Embryonic facial prominence (tissue), 1 donor: ENCODE measurements around the gene CCL5.
A peak's percentile ranks its signal among the peaks of the same experiment; 100 is the strongest.
"Not testable (repeated sequence)": the region's sequence is repeated elsewhere in the genome, so short reads cannot be mapped to it uniquely, and the experiment has no call there.

ENCODE experiments used
- DNase-seq: peaks from one replicate; pipeline ENCODE4 v3.0.0-alpha.2; 2016; ENCODE audit errors: extremely low spot score

CCL5 gene

DNA sequence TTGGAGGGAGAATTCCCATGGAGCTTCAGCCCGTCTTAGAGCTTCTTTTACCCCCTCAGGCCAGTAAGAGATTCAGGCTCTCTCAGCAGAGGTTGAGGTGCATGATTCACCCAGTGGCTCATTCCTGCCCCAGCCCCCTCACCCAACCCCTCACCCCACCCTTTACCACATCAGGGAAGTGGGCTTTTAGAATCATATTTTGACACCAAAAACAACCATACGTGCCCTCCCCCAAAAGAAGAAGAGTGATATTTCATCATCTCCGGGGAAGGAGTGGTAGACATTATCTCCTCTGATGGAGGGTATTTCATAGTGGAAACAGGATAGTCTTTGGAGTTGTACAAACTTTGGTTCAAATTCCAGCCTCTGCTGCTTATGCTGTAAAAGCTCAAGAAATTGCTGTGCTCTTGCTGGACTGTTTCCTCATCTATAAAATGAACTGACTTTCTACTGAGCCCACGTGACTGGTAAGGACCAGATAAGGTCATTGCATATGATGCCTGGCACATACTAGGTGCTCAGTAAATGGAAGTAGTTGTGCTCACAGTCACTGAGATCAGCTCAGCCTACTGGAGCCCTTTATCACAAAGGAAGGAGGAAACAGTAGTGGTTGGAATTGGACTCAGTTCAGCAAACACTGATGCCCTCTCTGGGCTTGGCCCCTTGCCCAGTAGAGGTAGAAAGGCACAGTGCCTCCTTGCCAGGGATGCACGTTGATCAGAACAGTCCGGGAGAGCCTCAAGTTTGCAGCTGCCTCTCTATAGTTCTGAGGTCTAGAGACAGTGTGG lies 18.3 kb upstream of the CCL5 start:
- DNase-seq = no peak

DNA sequence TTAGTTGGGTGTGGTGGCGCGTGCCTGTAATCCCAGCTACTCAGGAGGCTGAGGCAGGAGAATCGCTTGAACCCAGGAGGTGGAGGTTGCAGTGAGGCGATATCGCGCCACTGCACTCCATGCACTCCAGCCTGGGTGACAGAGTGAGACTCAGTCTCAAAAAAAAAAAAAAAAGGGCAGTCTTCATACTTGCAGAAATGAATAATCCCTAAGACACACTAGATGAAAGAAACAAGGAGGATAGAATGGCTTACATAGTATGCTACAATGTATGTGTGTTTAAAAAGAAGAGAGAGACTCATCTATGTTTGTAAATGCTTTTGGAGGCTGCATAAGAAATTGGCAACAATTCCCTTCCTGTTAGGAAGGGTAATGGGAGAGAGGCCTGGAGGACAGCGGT lies 17.6 kb upstream of the CCL5 start:
- not testable (repeated sequence) for DNase-seq

DNA sequence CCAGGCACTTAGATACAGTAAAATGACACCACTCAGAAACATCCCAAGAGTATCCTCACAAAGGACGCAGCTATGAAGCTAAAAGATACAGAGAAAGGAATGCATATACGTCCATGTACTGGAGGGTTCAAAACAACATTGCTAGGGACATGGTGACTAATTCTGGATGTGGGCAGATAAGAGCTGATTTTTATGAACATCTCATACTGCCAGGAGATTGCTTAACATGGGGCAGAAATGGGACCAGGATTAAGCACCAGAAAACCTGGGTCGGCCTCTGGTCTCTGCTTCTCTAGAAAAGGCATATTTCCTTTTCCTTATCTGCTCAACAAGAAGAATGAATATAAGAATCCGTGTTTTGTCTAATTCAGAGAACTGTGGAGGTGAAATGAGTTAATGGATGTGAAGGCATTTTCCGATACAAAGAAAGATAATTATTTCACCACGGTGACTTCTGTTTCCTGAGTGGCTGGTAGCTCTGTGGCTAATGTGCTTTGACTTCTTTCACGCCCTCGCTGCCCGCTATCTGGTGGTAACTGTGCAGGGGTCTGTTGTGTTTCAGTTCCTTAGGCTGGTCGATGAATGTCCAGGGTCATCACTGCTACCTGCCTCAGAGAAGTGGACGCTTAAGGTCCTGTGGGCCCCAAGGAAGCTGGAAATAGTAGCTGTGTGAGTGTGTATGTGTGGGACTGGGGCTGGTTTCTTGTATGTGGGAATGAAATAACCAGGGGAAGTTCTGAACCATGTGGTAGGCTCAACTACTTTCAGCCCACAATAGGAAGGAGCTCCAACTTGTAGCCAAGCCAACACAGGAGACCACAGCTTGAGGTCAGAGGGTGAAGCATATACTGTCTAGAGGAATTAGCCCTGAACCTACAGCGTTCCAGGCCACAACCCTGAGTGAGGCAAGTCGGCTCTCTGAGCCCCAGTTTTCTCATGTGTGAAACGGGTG lies 15.8 kb upstream of the CCL5 start:
- DNase-seq = no peak

DNA sequence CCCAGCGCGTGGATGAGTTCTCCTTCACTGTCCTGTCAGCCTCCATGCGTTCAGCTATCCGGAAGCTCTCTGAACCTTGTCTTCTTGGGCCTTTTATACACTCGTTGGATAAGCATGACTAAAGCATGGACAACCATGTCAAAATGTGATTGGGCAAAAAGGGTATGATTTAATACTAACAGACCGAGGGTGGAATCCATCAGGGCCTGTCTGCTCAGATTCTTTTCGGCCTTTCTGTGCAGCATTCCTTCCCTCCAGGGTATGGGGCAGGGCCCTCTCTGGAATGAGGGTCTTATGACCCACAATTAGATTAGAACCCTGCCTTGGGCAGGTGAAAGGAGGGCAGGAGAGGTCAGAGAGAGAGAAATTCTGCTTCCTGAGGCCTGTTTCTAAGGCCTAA lies 14.0 kb upstream of the CCL5 start:
- DNase-seq = no peak

DNA sequence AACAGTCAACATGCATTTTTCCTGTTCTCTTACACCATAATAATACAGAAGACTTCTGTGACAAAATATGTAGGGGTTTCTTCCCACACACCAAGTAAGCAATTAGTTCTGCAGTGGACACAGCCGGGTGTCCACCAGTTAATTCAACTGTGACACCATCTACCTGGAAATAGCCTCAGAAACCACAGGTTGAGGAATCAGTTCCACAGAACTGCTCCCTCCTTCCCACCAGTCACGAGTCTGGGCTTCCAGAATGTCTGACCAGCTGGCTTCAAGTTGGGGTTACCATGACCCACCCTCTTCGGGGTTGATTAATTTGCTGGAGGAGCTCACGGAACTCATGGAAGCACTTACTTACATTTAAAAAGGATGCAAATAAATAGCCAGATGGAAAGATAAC lies 13.6 kb upstream of the CCL5 start:
- no peak for DNase-seq

DNA sequence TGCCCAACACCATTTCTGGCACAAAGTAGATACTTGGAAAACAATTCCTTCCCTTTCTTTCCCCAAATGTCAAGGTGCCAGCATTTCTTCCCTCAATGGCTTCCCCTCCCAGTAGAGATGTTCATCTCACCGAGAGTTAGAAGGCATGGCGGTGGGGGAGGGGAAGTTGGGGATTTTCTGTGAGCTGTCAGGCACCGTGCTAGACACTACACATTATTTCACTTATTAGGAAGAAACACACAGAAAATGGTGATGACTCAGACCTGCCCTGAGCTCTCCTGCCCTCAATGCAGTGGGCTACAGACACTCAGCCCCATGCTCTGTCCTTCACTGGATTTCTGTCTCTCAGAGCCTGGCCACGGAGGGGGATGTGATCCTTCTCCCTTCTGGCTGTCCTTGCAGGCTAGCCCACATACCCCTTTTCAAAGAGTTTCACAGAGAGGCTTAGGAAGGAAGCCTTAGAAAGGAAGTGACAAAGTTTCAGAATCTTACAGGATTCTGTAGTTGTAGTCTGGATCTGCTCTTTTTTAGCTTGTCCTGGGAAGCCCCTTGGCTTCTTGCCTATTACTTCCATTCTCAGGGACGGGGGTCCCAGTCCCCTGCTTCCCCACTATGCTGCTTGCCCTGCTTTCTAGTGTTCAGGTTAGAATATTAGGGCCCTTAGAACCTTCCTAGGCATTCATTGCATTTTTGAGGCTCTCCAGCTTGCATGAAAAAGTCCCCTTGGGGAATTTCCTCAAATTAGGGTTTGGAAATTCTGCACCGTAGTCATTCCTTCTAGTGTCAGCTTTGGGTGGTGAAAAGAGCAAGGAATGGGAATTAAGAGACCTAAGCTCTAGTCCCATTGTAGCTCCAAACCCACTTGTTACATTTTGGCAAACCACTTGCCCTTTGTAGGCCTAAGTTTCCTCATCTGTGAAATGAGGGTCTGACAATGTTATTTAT lies 12.2 kb upstream of the CCL5 start:
- DNase-seq = no peak

DNA sequence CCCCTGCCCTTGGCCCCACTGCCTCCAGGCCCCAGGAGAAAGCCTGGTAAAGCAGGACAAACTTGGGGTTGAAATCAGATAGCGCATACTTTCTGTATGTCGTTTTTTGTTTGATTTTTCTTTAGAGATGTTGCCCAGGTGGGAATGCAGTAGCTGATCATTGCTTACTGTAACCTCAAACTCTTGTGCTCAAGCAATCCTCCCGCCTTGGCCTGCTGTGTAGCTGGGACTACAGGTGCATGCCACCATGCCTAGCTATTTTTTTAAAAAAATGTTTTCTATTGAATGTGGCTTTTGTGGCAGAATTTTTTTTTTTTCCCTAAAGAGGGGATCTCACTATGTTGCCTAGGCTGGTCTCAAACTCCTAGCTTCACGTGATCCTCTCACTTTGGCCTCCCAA lies 11.1 kb upstream of the CCL5 start:
- DNase-seq = no peak

DNA sequence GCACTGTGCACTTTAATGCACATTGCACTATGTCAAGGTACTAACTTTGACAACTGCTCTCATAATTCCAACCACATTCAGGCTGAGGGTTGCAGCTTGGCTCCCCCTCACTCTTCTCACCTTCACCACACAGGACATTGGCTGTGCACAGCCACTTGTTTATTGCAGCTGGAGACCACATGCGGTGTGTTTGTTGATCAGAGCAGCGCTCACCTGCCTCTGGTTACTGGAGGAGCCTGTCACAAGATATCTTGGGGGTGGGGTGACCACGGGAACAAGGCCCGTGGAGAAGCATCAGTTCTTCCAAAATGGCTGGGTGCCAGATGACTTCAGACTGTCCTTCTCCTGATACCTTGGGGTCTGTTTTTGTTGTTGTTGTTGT lies 10.6 kb upstream of the CCL5 start:
- no peak for DNase-seq

DNA sequence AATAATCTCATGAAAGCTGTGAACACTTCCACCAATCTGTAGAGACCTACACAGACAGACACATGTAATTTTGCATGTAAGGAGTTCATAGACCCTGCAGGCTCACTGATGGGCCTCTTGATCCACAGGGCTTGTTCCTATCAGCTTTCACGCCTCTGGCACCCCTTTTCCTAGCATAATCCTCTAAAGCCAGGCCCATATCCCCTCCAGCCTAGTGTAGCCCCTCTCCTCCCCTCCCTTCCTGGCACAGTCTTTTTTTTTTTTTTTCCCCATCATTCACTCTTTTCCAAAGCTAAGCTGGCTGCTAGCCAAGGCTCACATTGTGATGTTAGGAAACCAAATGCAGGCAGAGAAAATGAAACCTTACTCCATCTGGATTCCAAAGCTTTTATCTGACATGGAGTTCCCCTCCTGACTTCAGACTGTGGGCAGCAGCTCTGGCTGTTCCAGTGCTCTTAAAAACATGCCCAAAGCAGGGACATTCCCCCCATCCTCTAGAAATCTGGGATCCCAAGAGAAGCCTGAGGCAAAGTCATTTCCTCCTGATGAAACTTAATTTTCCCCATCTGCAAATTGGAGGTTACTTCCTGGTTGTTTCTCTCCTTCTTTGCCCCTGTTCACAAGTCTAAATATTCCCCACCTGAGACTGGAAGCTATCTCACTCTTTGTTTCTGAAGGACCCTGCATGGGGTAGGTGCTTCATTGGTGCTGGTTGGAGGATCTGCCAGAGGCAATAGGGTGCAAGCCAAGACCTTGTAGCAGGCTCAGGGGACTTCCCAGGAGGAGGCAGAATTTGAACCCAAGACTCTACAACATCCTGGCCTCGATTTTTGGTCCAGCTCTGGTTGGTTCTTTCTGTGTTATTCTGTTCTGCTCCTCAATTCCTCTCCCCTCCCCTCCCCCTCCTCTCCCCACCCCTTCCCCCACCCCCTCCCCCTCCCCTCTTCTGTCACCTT lies 9.9 kb upstream of the CCL5 start:
- peak; percentile 53 for DNase-seq

DNA sequence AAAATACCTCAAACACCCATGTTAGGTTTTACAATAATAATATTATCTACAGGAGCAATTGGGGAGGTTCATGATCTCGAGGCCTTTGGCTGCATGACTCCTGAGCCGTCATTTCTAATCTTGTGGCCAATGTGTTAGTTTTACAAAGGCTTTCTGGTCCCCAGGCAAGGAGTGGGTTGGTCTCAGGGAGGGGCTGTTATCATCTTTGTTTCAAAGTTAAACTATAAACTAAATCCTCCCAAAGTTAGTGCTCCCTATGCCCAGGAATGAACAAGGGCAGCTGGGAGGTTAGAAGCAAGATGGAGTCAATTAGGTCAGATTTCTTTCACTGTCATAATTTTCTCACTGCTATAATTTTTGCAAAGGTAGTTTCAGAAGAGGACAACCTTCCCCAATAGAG lies 9.1 kb upstream of the CCL5 start:
- no peak for DNase-seq

DNA sequence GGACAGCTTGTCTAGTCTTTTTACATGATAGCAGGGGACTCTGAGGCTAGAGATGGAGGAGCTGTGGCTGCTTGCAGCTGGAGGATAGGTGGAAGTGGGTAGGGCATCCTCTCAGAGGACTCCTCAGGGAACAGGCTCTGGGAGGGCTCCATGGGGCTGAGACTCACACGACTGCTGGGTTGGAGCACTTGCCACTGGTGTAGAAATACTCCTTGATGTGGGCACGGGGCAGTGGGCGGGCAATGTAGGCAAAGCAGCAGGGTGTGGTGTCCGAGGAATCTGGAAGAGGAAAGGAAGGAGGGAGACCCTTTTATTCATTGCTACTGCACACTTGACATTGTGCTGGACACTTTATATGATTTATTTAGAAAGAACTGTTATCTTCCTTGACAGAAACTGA lies 1.8 kb downstream of the CCL5 start:
- DNase-seq = no peak

DNA sequence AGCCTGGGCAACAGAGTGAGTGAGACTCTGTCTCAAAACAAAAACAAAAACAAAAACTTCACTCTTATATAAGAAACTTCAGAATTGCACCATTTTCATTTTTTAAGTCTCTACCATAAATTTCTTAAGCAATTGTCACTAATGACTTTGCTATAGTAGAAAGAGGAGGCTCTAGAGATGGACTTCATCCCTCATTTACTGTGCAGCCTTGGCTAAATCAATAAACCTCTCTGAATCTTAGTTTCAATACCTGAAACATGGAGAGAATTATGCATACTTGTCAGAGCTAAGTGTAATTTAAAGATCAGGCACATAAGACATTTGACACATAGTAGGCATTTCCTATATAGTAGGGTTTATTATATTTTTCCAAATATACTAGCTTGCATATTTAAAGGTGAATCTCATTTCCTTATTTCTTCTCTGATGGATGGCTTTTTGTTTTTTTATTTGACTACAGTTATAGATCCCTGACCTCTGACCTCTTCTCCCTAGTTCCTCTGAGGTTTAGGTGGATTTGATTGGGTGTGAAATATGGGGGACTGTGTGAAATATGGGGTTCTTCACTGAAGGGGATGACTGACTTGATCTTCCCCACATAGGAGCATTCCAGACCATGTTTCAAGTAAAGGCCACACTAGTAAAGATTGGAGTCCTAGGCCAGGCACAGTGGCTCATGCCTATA lies 2.7 kb downstream of the CCL5 start:
- DNase-seq = no peak

DNA sequence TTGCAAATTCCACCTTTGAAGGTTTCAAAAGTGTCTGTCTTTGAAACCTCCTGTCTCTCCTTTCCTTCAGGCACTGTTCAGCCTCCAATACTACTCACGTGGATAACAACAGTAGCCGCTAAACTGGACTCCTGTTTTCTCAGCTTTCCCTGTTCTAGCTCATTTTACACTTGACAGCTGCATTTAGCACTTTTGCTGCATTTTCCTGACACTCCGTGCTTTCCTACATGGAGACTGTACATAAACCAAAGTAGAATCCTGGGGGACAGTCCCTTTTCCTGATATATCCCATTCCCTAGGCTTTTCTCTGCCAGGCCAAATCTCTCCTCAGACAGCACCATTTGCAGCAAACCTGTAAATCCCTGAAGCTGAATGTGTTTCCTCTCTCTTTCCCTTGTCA lies 3.6 kb downstream of the CCL5 start:
- DNase-seq = no peak

DNA sequence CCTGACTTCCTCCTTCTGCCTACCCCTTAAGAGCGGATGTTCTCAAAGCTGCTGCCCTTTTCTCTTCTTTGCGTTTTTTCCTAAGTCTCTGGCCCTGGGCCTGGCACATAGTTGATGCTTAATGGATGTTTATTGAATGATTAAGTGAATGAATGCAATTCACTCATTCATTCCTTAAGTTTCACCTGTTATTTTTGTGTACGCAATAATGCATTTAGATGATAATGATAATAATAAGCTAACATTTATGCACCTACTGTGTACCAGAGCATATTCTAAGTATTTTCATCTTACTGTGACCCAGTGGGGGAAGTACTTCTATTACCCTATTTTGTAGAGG lies 4.4 kb downstream of the CCL5 start:
- no peak for DNase-seq

DNA sequence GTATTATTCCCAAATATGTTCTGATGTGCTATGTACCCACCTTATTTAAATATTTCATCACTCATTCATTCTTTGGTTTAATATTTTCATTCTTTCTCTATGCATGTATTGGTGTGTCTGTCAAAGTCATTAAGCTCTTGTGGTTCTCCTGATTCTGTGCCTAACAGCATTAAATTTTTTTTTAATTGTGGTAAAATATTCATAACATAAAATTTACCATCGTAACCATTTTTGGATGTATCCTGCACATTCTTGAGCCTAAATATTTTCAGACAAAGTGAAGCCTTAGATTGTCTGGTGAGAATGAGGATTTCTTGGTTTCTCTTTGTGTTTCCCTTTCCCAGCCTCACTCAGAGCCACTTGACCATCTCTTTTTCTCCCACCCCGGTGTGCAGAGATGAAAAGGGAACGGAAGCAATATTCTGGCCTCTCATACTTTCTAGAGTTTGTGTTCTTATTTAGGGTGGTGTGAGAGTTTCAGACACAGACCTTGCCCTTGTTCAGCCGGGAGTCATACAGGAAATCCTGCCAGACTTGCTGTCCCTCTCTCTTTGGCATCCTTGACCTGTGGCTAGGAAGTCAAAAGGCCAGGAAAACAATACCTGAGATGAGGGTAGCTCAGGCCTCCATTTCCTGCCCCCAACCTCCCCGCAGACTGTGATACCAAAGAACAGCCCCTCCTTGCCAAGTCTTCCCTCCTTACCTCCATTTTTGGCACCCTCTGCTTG lies 4.9 kb downstream of the CCL5 start:
- no peak for DNase-seq

DNA sequence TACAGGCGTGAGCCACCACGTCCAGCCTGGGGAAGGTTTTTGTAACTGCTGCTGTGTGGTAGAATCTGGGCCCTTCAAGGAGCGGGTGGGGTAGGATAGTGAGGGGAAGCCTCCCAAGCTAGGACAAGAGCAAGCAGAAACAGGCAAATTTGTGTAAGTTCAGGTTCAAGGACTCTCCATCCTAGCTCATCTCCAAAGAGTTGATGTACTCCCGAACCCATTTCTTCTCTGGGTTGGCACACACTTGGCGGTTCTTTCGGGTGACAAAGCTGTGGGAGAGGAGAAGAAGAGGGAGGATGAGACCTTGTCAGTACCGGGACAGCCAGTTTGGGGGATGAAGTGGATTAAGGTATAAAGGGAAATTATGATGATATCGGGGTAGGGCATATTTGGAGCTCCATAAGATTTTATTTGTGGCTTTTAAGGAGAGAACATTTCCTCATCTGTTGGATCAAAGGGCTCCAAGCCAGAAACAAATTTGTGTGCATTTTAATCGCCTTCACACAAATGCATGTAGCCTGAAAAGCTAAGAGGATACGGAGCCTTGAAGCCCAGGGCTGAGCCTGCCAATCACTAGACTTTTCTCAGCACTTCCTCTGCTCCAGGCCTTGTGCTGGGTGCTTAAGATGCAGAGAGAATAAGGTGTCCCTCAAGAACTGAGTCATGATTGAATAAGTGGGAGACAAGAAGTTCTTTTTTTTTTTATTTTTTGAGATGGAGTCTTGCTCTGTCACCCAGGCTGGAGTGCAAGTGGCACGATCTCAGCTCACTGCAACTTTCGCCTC lies 7.8 kb downstream of the CCL5 start:
- no peak for DNase-seq

DNA sequence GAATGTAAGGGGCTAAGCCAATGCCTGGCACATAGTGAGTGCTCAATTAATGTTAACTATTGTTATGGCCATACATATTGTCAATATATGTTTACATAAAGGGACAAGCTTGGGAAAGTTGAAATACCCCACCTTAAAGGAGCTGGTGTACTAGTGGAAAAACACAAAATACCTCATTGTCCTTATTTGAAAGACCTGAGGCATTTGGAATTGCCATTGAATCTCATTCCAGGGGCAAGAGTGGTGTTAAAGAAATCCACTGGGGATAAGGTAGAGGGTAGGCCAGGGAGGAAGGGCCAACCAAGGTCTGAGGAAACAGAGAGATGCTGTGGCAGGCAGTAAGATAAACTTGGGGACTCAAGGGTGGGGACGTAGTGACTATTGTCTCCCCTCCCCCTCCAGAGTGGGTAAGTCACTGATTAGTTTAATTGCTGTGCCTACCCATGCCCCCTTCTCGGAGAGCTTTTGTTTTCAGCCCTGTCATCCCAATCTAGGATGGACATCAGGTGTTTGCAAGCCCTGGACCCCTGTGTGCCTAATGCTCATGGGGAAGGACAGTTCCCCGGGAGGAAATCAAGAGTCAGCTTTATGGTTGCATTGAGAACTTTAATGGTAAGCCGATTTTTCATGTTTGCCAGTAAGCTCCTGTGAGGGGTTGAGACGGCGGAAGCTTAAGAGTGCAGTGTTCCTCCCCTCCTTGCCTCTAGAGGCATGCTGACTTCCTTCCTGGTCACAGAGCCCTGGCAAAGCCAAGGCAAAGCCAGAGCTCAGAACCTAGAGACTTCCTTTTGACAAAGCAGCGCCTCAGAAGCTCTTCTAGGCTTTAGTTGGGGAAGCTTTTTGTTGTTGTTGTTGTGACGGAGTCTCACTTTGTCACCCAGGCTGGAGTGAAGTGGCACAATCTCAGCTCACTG lies 9.0 kb downstream of the CCL5 start:
- DNase-seq = no peak

DNA sequence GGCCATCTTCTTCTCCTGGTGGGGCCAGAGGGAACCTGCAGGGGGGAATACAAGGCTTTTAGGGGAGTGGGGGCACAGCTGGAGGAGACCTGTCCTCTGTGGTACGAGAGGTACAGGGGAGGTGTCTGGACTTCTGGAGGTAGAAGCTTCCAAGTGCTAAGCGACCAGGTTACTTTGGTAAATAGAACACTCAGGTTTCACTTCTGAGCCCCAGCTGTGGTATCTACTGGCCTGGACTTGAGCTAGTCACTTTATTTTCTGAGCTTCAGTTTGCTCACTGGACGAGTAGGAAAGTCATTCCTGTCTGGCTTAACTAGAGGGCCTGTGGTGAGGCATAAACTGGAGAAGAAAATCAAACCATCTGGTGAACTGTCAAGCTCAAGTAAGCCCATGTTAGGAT lies 11.4 kb downstream of the CCL5 start, which contains the start of gene HEATR9:
Gene HEATR9, minus strand, starts transcription at position 155 of the 400 bp plus-strand sequence. Its CDS starts 149 bp downstream, at position 6.
- no peak for DNase-seq
